ENCODE measurements around the gene CTNND1. TPM values are rescaled to one million over a fixed set of nuclear protein-coding genes. Genes with fewer than 3 reads are reported as not detected.

Gene CTNND1
- total and polyA plus RNA-seq, 2 experiments from 2014 or later, result 66.9 to 101 TPM

GRCh38 chr11:57727185-57727584 lies 34.4 kb upstream of the CTNND1 start:
- Histone ChIP-seq H3K27ac (no peak overlapping the region), H2AFZ (no peak overlapping the region), H3K9me2 (ENCODE audit: insufficient read depth) (no peaks in the 10 kb centered on the region), H4K20me1 (ENCODE audit: insufficient read depth) (no peaks in the 10 kb centered on the region), H3K27me3 (replicated peaks; ENCODE audit: insufficient read depth) (no peaks in the 10 kb centered on the region), H3K4me1 (ENCODE audit: insufficient read depth) (0 out of 2 replicates have a peak, but pooled peaks cover 3% of the 10 kb centered on the region), H3K4me3 (no peak overlapping the region), H3K36me3 (ENCODE audit: low read depth) (no peaks in the 10 kb centered on the region), H3K9ac (no peak overlapping the region), H3K9me3 (ENCODE audit: low read depth) (no peaks in the 10 kb centered on the region), H3K79me2 (ENCODE audit: insufficient read depth) (peaks cover 99% of the 10 kb centered on the region), H3F3A (ENCODE audit: insufficient read depth) (no peaks in the 10 kb centered on the region; the same call in 1 of the 2 replicates), H3K4me2 (ENCODE audit: unreplicated experiment) (no peak overlapping the region)
- in situ Hi-C loops (cut with MboI), result no loop called here
- no peak for TF ChIP-seq EZH2 (IDR thresholded peaks at IDR 0.05; ENCODE audit: insufficient read depth, poor library complexity, severe bottlenecking)
- no peak for TF ChIP-seq EZH2phosphoT487 (IDR thresholded peaks at IDR 0.05; ENCODE audit: insufficient read depth, low read depth)
- peak; percentile 7 for DNase-seq
- WGBS, 2 experiments (ENCODE audit: low coverage in 1 of 2, low lambda C conversion rate in 2 of 2, missing lambda C conversion rate in 2 of 2), result 61 to 68% methylated on average over 2 of the region's 2 CpGs

GRCh38 chr11:57728829-57729228 lies 32.8 kb upstream of the CTNND1 start:
- 85 to 89% methylated on average over 7 of the region's 7 CpGs for WGBS, 2 experiments (ENCODE audit: low coverage in 1 of 2, low lambda C conversion rate in 2 of 2, missing lambda C conversion rate in 2 of 2)
- H3K79me2 ChIP-seq (ENCODE audit: insufficient read depth), result peaks cover 99% of the 10 kb centered on the region
- H3K4me2 ChIP-seq (ENCODE audit: unreplicated experiment), result no peak overlapping the region
- no peaks in the 10 kb centered on the region for H3K9me3 ChIP-seq (ENCODE audit: low read depth)
- 0 out of 2 replicates have a peak, but pooled peaks cover 3% of the 10 kb centered on the region for H3K4me1 ChIP-seq (ENCODE audit: insufficient read depth)
- H3F3A ChIP-seq (ENCODE audit: insufficient read depth), result no peaks in the 10 kb centered on the region; the same call in 1 of the 2 replicates
- H3K27me3 ChIP-seq (replicated peaks; ENCODE audit: insufficient read depth), result no peaks in the 10 kb centered on the region
- in situ Hi-C loops (cut with MboI), result no loop called here
- no peak overlapping the region for H3K27ac ChIP-seq
- H3K9ac ChIP-seq, result no peak overlapping the region
- no peak overlapping the region for H3K4me3 ChIP-seq
- H2AFZ ChIP-seq, result no peak overlapping the region
- TF ChIP-seq EZH2 (IDR thresholded peaks at IDR 0.05; ENCODE audit: insufficient read depth, poor library complexity, severe bottlenecking) (no peak), EZH2phosphoT487 (IDR thresholded peaks at IDR 0.05; ENCODE audit: insufficient read depth, low read depth) (no peak)
- no peaks in the 10 kb centered on the region for H3K9me2 ChIP-seq (ENCODE audit: insufficient read depth)
- H4K20me1 ChIP-seq (ENCODE audit: insufficient read depth), result no peaks in the 10 kb centered on the region
- DNase-seq, result no peak
- H3K36me3 ChIP-seq (ENCODE audit: low read depth), result no peaks in the 10 kb centered on the region

- Histone ChIP-seq H3K9me2 (ENCODE audit: insufficient read depth) (no peaks in the 10 kb centered on the region), H3K27ac (no peak overlapping the region), H3K4me1 (ENCODE audit: insufficient read depth) (0 out of 2 replicates have a peak, but pooled peaks cover 3% of the 10 kb centered on the region), H3K79me2 (ENCODE audit: insufficient read depth) (peaks cover 99% of the 10 kb centered on the region), H3K9me3 (ENCODE audit: low read depth) (no peaks in the 10 kb centered on the region), H3F3A (ENCODE audit: insufficient read depth) (no peaks in the 10 kb centered on the region; the same call in 1 of the 2 replicates), H3K36me3 (ENCODE audit: low read depth) (no peaks in the 10 kb centered on the region; the same call in 1 of the 2 replicates), H3K4me3 (no peak overlapping the region), H3K4me2 (ENCODE audit: unreplicated experiment) (no peak overlapping the region), H2AFZ (no peak overlapping the region), H3K9ac (no peak overlapping the region), H3K27me3 (replicated peaks; ENCODE audit: insufficient read depth) (no peaks in the 10 kb centered on the region), H4K20me1 (ENCODE audit: insufficient read depth) (no peaks in the 10 kb centered on the region)
- in situ Hi-C loops (cut with MboI), result no loop called here
- WGBS, 2 experiments (ENCODE audit: low coverage in 1 of 2, low lambda C conversion rate in 2 of 2, missing lambda C conversion rate in 2 of 2), result 97 to 98% methylated on average over 7 of the region's 7 CpGs
- TF ChIP-seq EZH2phosphoT487 (IDR thresholded peaks at IDR 0.05; ENCODE audit: insufficient read depth, low read depth), result no peak
- DNase-seq, result no peak
Measured at GRCh38 chr11:57729479-57729878, 32.1 kb upstream of the CTNND1 start.

GRCh38 chr11:57732661-57733060 lies 28.9 kb upstream of the CTNND1 start:
- no peak overlapping the region for H3K9ac ChIP-seq
- no peak overlapping the region for H3K27ac ChIP-seq
- WGBS, 2 experiments (ENCODE audit: low coverage in 1 of 2, low lambda C conversion rate in 2 of 2, missing lambda C conversion rate in 2 of 2), result 100% methylated on average over 1 of the region's 1 CpG
- H3K9me3 ChIP-seq (ENCODE audit: low read depth), result no peaks in the 10 kb centered on the region
- no peak overlapping the region for H3K4me3 ChIP-seq
- H3K79me2 ChIP-seq (ENCODE audit: insufficient read depth), result peaks cover 99% of the 10 kb centered on the region
- H2AFZ ChIP-seq, result no peak overlapping the region
- TF ChIP-seq EZH2phosphoT487 (IDR thresholded peaks at IDR 0.05; ENCODE audit: insufficient read depth, low read depth), result no peak
- TF ChIP-seq EZH2 (IDR thresholded peaks at IDR 0.05; ENCODE audit: insufficient read depth, poor library complexity, severe bottlenecking), result no peak
- DNase-seq, result no peak
- H3F3A ChIP-seq (ENCODE audit: insufficient read depth), result no peaks in the 10 kb centered on the region
- H3K4me2 ChIP-seq (ENCODE audit: unreplicated experiment), result no peak overlapping the region
- no peaks in the 10 kb centered on the region for H3K27me3 ChIP-seq (replicated peaks; ENCODE audit: insufficient read depth)
- in situ Hi-C loops (cut with MboI), result no loop called here
- H3K36me3 ChIP-seq (ENCODE audit: low read depth), result no peaks in the 10 kb centered on the region; the same call in 1 of the 2 replicates
- H4K20me1 ChIP-seq (ENCODE audit: insufficient read depth), result no peaks in the 10 kb centered on the region
- 0 out of 2 replicates have a peak, but pooled peaks cover 3% of the 10 kb centered on the region for H3K4me1 ChIP-seq (ENCODE audit: insufficient read depth)
- H3K9me2 ChIP-seq (ENCODE audit: insufficient read depth), result no peaks in the 10 kb centered on the region

Data from GM23248 (cell line).